Activated CD8-positive, alpha-beta memory T cell treated with anti-CD3 and anti-CD28 coated beads, Interleukin-2, amount 50 U/mL, for 24 hours (primary cell): ENCODE data around the gene FRMPD2.
A peak's percentile ranks its signal among the peaks of the same experiment; 100 is the strongest.

ENCODE experiments used
- DNase-seq: peaks from one replicate; pipeline ENCODE4 v3.0.0-alpha.2; 2020; ENCODE audit errors: extremely low read depth

The FRMPD2 gene, protein sequence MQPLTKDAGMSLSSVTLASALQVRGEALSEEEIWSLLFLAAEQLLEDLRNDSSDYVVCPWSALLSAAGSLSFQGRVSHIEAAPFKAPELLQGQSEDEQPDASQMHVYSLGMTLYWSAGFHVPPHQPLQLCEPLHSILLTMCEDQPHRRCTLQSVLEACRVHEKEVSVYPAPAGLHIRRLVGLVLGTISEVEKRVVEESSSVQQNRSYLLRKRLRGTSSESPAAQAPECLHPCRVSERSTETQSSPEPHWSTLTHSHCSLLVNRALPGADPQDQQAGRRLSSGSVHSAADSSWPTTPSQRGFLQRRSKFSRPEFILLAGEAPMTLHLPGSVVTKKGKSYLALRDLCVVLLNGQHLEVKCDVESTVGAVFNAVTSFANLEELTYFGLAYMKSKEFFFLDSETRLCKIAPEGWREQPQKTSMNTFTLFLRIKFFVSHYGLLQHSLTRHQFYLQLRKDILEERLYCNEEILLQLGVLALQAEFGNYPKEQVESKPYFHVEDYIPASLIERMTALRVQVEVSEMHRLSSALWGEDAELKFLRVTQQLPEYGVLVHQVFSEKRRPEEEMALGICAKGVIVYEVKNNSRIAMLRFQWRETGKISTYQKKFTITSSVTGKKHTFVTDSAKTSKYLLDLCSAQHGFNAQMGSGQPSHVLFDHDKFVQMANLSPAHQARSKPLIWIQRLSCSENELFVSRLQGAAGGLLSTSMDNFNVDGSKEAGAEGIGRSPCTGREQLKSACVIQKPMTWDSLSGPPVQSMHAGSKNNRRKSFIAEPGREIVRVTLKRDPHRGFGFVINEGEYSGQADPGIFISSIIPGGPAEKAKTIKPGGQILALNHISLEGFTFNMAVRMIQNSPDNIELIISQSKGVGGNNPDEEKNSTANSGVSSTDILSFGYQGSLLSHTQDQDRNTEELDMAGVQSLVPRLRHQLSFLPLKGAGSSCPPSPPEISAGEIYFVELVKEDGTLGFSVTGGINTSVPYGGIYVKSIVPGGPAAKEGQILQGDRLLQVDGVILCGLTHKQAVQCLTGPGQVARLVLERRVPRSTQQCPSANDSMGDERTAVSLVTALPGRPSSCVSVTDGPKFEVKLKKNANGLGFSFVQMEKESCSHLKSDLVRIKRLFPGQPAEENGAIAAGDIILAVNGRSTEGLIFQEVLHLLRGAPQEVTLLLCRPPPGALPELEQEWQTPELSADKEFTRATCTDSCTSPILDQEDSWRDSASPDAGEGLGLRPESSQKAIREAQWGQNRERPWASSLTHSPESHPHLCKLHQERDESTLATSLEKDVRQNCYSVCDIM (N-terminal part only)

DNA sequence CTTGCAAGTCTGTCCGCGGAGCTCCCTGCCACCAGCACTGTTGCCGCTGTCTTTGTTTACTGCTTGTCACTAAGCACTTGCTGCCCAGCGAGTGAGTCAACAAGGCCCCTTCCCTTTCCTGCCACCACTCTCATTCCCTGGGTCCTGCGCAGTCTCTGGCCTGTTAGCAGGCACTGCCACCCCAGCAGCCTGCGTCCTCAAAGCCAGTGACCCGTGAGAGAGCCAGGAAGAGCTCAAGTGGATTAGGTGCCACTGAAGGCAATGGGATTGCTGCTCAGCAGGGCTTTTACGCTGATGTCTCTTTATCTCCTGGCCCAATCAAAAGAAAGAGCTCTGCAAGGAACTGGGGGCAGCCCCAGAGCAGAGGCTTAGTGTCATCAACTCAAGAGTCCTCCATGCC lies at the start of gene FRMPD2:
TSS of gene FRMPD2 (minus strand) at position 61 of the 400 bp plus-strand sequence. CDS start 129 bp downstream, outside the sequence.
- no peak for DNase-seq

DNA sequence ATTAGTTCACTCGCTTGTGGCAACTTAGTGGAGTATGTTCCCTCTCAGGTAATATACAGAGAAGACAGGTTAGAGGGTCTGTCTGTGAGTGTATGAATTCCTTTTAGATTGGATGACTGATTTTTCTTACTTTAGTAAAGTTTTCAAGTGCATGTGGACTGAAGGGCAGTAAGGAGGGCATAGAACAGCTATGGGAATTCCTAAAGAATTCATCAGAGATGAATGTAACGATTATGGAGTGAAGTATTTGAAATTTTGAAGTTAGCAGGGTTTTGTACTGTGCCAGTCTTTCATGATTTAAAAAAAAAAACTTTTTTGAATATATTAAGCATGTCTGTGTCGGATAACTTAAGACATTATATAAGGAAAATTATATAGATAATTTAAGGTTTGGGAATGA lies 47.5 kb upstream of the FRMPD2 start:
- no peak for DNase-seq

DNA sequence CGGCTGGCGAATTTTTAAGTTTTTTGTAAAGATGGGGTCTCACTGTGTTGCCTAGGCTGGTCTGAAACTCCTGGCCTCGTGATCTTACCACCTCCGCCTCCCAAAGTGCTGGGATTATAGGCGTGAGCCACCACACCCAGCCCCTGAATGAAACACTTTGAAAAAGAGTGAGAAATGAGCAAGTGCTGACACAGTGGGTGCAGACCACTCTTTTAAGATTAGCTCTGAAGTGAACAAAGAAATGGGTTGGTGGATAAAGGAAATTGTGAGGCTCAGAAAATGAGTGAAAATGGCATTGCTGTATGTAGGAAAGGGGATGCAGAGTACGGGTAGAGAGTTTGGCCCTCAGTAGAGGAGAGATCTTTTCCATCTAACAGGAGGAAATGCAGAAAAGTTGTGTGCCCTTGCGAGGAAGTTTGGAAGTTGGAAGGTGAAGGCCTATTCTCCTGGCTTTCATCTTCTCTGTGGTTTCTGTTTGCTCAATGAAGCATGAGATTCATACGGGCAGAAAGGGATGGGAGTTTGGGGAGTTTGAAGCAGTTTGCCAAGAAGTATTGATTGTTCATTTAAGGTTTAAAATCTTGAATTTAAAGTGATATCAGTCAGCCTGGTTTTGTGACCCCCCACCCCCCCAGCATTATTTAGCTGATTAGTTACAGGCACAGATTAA lies 43.0 kb upstream of the FRMPD2 start:
- DNase-seq, result no peak

DNA sequence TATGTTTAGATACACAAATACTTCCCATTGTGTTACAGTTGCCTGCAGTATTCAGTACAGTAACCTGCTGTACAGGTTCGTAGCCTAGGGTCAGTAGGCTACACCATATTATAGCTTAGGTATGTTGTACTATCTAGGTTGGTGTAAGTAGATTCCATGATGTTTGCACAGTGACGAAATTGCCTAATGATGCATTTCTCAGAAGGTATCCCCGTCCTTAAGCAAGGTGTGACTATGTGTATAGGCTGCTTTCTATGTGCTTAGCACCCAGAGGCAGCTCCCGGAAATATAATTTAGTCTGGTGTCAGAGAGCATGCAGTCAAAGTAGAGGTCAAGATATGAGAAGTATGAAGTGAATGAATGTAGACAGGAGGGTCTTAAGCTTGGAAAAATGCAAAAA lies 41.7 kb upstream of the FRMPD2 start:
- DNase-seq, result no peak

DNA sequence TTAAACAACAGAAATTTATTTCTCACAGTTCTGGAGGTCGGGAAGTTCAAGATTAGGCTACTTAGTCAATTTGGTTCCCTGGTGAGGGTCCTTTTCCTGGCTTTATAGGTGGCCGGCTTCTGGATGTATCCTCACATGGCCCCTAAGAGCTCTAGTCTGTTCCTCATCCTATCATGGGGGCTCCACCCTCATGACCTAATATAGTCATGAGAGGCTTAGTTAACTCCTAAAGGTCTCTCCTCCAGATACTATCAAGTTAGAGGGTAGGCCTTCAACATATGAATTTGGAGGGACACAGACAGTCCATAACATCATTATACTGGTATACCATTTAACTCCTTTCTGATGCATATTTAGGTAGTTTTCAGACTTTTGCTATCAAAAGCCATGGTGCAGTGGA lies 39.6 kb upstream of the FRMPD2 start:
- DNase-seq, result no peak

DNA sequence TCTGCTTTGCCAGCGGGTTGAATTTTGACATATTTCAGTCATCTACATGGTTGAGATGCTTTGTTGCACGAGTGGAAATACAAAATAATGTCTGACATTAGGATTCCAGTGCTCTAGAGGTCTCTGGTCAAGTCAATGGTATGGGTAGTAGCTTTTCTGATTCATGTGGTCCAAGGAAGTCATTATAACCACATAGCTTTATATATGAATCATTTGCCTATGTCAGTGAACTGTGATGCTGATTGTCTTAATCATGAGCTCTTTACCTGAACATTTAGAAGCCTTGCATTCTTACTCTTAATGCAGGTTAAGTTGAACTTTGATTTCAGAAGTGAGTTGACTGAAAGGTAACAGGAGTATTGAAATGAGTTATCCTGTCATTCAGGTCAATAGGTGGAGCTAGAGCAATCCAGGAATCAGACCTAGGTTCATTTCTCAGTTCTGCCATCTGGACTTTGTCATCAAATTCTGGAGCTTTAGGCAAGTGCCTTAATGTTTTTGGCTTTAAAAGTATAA lies 35.3 kb upstream of the FRMPD2 start:
- no peak for DNase-seq

DNA sequence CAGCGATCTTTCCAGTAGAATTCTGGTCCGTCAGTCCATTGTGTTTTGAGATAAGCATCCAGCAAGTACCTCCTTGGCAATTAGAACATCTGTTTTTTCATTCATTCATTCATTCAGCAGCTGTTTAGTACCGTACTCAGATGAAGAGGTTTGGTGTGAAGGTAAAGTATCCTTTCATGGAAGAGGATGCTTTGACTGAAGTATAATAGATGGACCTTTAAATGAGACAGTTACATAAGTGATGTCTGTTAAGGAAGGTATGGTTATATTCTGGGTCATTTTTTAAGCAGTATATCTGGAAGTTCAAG lies 33.2 kb upstream of the FRMPD2 start:
- DNase-seq, result no peak

DNA sequence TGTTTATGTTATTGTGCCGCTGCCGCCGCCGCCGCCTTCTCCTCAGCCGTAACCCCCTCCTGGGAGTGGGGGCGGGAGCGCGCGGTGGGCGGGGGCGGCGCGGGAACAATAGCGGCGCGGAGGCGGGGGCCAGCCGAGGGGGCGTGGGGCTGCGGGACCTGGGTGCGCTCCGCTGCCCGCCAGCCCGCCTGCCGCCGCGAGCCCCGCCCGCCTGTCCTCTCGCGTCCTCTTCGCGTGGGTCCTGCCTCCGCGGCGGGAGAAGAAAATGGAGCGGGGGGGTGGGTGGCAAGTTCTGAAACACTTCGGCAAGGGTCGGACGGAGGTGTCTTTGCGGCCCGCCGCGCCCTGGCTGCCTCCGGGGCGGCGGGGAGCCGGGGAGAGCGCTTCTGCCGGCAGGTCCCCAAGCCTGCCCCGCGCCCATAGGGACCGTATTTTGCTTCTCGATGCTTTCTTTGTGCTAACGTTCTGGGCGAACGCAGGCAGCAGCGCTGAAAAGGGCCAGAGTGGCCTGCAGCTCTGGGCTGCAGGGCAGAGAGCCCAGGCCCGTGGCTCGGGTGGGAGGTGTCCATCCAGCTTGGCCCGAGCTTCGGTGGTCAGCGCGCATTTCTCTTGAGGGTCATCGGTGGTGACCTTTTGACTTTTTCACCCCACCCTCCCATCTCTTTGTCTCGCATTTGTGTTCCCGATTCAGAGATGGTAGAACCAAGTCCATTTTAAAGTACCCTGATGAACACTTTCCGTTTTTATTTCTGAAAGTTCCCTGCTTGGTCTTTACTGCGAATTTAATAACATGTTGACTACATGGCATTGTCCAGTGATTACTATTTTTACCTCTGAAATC lies 32.6 kb upstream of the FRMPD2 start:
- peak; percentile 5 for DNase-seq

DNA sequence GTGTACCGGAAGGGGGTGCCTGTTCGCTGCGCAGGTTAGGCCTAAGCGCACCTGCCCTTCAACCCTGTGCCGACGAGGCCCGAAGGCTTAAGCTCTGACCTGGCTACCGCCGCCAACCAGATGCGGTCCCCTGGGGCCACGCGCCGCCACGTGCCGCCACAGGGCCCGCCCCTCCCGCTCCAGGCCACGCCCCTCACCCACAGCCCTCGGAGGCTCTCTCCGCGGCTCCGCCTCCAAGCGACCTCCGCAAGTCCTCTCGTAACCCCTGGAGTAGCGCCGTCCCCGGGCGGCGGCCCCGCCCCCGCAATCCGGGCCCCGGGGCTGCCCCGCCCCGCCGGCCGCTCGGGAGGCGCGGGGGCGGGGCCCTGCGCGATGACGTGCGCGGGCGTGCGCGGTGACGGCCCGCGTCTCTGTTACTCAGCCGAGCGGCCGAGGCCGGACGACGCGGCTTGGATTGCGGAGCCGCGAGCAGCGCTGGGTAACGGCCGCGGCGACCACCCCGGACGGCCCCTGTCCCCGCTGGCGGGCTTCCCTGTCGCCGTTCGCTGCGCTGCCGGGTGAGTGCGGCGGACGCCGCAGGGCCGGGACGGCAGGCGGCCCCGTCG lies 31.9 kb upstream of the FRMPD2 start, which contains the start of gene MAPK8:
TSS of gene MAPK8 (plus strand) at position 413 of the 605 bp plus-strand sequence. CDS start 94,984 bp downstream, outside the sequence.
- peak; percentile 83 for DNase-seq

DNA sequence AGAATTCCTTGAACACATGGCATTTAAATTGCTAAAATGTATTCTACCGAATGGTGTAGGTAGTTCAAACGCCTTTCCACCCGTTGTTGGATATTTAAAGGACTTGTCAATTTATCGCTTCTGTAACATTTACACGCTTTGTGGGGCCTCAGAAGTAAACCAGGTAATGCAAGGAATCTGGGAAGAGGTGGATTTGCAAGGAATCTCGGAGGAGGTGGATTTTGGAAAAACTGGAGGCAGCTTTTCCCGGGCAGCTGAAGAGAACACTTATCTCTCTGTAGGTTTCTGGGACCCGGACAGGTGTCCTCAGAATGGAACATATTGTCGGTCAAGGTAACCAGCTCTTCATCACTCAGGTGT lies 31.4 kb upstream of the FRMPD2 start:
- DNase-seq, result no peak

DNA sequence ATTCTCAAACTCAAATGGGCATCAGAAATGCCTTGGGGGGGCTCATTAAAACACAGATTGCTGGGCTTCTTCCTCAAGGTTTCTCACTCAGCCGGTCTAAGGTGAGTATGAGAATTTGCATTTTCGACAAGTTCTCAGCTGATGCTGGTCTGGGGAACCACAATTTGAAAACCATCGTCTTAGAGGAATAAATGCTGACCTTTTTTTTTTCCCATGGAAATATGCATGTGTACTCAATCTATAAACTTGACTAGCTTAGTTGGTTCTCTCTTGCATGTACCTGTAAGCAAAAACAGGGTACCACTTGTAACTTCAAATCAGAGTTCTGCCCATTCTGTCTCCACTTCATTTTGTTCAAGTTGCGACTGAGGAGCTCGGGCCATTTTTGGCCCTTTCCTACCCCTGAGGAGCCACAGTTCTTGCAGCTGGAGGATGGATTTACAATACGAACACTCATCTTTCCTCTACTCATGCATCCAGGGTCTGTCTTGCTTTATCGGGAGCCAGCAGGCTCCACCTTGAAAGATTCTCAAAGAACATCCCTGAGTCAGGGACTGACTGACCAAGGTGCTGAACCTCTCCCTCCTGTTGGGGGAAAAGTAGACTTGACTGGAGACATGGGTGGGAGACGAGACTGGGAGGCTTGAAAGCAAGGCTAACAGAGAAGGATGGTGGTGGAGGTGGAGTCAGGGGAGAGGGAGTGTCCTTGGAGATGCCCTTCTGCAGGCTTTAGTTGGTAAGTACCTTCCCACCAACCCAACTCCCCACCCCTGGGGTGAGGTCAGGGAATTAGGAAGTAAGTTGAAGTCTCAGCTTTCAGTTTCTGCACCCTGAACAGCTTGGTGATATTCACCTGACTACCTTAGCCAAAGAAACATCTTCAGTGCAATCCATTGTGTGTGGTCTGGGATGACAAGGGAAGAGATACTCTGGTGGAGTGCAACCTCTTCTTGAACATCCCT lies 28.3 kb upstream of the FRMPD2 start:
- no peak for DNase-seq

DNA sequence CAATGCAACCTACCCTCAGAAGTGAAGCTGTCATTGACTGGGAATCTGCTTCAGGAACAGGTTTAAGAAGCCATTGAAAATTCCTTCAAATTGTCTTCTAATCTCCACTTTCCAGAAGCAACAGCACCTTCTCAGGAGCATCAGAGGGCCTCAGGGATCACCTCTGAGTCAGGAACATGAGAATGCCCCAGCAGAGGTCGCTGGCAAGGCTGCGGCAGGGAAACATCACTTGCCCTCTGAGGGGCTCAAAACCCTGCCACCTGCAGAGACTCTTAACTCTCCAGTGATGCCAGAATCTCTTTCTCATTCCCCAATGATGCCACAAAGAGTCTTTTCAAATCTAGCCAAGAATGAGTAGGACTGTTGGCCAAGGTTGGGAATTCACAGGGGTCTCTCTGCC lies 26.1 kb upstream of the FRMPD2 start:
- no peak for DNase-seq

DNA sequence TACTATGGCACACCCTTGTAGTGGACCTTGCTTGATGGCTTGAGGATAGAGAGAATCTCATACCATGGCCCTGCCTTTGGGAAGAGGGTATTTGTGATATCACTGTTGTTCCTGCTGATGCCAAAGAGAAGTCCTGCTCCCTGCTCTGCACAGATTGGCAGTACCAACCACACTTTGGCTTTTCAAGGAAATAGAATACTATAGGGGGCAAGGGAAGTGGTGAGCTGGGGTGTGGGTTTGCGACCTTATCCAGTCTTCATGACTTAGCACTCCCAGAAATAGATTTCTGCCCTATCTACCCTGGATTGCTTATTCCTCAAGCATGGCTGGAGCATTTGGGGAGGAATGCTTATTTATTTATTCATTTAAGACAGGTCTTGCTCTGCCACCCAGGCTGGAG lies 25.2 kb upstream of the FRMPD2 start:
- no peak for DNase-seq

DNA sequence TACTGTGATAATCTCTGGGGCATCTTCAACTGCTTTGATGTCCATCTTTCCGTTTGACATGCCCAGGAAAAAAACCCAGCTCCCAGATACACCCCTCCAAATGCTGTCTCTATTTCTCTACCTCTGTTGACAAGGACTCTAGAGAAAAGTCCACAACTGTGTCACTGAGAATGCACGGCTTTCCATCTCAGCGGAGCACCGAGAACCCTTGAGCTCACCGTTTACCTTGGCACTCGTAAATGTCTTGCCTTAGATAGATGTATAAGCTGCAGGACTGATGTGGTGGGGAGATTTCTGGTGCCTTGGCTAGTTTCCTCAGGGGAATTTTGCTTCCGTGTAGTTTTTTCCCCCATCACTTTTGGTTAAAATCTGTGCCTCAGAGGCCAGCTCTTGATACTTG lies 24.6 kb upstream of the FRMPD2 start:
- DNase-seq, result no peak

DNA sequence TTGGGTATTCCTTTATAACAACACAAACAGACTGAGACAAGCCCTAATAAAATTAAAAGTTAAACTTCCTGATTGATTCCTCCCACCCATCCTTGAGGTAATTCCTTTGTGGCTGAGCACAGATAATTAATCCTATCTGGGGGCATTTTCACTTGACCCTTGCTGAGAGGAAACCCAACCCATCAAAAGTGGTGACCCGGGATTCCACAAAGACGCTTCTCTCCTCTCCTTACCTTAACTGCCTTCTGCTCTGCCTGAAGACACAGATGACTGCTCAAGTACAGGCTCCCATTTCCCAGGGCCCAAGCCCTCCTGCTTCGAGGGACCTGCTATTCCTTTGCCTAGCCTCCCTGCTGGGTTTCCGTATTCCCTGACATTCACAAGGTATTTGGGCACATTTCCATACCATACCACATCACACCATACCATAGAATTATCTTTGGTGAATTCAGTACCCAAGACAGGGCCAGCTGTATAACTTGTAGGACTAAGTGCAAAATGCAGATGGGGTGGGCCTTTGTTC lies 22.1 kb upstream of the FRMPD2 start:
- DNase-seq, result no peak

DNA sequence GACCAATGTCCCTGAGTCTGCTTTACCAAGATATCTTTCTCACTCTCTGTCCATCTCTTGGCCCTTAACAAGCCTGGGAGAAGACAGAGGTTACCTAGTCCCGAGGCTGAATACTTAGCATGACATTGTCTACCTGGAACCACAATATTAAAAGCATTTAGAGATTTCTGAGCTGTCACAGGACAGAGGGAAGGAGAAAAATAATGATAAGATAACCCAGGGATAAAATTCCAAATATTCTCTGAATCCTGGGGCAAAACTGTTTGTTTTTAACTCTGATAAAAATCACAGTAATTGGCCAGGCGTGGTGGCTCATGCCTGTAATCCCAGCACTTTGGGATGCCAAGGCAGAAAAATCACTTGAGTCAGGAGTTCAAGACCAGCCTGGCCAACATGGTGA lies 19.9 kb upstream of the FRMPD2 start:
- DNase-seq, result no peak

DNA sequence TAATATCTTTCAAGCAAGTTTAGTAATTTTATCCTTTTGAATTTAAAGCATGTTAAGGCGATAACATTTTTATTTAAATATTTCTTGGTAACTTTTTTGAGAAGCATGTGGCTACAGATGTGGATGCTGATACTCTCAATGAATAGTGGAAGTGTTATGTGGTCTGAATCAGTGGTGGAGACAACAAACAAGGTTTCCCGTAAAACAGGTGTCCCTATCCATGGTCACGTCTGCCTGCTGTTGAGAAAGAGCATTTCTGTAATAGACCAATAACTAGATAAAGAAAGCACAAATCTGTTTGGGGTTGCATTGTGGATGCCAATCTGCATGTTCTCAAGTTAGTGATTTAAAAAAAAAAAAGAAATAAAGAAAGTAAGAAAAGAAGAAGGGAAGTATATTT lies 18.1 kb upstream of the FRMPD2 start:
- no peak for DNase-seq

DNA sequence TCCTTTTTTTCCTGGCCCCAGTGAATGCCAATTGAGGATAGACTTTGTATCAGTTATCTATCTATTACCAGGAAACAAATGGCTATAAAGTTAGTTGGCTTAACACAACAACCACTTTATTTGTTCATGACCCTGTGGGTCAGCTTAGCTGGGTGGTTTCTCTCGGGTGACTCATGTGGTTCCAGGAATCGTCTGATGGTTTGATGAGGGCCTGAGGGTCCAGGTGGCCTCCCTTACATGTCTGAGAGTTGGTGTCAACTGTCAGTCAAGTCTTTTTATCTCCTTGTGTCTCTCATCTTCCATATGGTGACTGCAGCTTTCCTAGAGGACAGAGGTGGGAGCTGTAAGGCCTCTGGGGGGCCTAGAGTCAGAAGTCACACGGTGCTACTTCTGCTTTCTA lies 16.7 kb upstream of the FRMPD2 start:
- no peak for DNase-seq

DNA sequence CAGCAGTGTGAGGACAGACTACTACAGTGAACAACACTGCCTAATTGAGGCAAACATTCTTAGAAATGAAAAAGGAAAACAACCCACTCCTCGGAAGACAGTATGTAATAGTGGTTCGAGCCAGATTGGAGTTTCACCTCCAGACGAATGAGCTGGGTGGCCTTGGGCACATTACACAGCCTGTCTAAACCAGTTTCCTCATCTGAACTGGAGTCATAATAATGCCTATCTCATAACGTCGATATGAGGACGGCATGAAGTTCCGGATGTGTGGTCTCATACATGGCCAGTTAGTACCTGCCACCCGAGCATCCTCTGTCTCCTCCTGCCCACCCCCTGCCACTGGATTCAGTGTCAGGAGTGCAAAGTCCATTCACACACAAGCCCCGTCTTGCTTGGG lies 15.8 kb upstream of the FRMPD2 start:
- no peak for DNase-seq
